ENCODE results near the gene FXR1.

Gene FXR1

GRCh38 chr3:180909369-180910127, 2.9 kb upstream of the FXR1 start:
- TF ChIP-seq POLR2AphosphoS5 (IDR thresholded peaks at IDR 0.05; ENCODE audit: low read depth, low read length) (no peak), FOXP2 (optimal IDR thresholded peaks at IDR 0.05; ENCODE audit: borderline replicate concordance, extremely low read depth, extremely low read length, insufficient read depth) (no peak), TAF1 (IDR thresholded peaks at IDR 0.05; ENCODE audit: borderline replicate concordance, insufficient read depth, low read length) (no peak), SIN3A (IDR thresholded peaks at IDR 0.05; ENCODE audit: borderline replicate concordance, insufficient read depth, low read length) (no peak)
- TF ChIP-seq, protein P1, sequence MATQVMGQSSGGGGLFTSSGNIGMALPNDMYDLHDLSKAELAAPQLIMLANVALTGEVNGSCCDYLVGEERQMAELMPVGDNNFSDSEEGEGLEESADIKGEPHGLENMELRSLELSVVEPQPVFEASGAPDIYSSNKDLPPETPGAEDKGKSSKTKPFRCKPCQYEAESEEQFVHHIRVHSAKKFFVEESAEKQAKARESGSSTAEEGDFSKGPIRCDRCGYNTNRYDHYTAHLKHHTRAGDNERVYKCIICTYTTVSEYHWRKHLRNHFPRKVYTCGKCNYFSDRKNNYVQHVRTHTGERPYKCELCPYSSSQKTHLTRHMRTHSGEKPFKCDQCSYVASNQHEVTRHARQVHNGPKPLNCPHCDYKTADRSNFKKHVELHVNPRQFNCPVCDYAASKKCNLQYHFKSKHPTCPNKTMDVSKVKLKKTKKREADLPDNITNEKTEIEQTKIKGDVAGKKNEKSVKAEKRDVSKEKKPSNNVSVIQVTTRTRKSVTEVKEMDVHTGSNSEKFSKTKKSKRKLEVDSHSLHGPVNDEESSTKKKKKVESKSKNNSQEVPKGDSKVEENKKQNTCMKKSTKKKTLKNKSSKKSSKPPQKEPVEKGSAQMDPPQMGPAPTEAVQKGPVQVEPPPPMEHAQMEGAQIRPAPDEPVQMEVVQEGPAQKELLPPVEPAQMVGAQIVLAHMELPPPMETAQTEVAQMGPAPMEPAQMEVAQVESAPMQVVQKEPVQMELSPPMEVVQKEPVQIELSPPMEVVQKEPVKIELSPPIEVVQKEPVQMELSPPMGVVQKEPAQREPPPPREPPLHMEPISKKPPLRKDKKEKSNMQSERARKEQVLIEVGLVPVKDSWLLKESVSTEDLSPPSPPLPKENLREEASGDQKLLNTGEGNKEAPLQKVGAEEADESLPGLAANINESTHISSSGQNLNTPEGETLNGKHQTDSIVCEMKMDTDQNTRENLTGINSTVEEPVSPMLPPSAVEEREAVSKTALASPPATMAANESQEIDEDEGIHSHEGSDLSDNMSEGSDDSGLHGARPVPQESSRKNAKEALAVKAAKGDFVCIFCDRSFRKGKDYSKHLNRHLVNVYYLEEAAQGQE (IDR thresholded peaks at IDR 0.05; ENCODE audit: insufficient read depth in 1 of 2, low read depth in 2 of 2, low read length in 2 of 2): no peak

DNA sequence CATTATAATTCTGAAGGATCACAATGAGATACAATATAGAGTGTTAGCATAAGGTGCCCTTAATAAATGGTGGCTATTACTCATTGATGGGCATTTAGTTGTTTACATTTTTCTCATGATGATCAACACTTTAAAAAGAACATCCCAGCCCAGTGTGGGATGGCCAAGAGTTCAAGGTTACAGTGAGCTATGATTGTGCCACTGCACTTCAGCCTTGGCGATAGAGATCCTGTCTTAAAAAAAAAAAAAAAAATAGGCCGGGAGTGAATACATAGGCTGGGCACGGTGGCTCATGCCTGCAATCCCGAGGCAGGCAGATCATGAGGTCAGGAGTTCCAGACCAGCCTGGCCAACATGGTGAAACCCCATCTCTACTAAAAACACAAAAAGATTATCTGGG, 1.6 kb upstream of the FXR1 start:
- TF ChIP-seq, protein P1 (IDR thresholded peaks at IDR 0.05; ENCODE audit: insufficient read depth in 1 of 2, low read depth in 2 of 2, low read length in 2 of 2): no peak
- TF ChIP-seq POLR2AphosphoS5 (IDR thresholded peaks at IDR 0.05; ENCODE audit: low read depth, low read length) (no peak), SIN3A (IDR thresholded peaks at IDR 0.05; ENCODE audit: borderline replicate concordance, insufficient read depth, low read length) (no peak), TAF1 (IDR thresholded peaks at IDR 0.05; ENCODE audit: borderline replicate concordance, insufficient read depth, low read length) (no peak), FOXP2 (optimal IDR thresholded peaks at IDR 0.05; ENCODE audit: borderline replicate concordance, extremely low read depth, extremely low read length, insufficient read depth) (no peak)

- TF ChIP-seq POLR2AphosphoS5 (IDR thresholded peaks at IDR 0.05; ENCODE audit: low read depth, low read length) (no peak), FOXP2 (optimal IDR thresholded peaks at IDR 0.05; ENCODE audit: borderline replicate concordance, extremely low read depth, extremely low read length, insufficient read depth) (no peak), TAF1 (IDR thresholded peaks at IDR 0.05; ENCODE audit: borderline replicate concordance, insufficient read depth, low read length) (no peak), SIN3A (IDR thresholded peaks at IDR 0.05; ENCODE audit: borderline replicate concordance, insufficient read depth, low read length) (no peak)
- TF ChIP-seq, protein P1 (IDR thresholded peaks at IDR 0.05; ENCODE audit: insufficient read depth in 1 of 2, low read depth in 2 of 2, low read length in 2 of 2): no peak
Measured at GRCh38 chr3:180911876-180912303, 580 bp upstream of the FXR1 start.

DNA sequence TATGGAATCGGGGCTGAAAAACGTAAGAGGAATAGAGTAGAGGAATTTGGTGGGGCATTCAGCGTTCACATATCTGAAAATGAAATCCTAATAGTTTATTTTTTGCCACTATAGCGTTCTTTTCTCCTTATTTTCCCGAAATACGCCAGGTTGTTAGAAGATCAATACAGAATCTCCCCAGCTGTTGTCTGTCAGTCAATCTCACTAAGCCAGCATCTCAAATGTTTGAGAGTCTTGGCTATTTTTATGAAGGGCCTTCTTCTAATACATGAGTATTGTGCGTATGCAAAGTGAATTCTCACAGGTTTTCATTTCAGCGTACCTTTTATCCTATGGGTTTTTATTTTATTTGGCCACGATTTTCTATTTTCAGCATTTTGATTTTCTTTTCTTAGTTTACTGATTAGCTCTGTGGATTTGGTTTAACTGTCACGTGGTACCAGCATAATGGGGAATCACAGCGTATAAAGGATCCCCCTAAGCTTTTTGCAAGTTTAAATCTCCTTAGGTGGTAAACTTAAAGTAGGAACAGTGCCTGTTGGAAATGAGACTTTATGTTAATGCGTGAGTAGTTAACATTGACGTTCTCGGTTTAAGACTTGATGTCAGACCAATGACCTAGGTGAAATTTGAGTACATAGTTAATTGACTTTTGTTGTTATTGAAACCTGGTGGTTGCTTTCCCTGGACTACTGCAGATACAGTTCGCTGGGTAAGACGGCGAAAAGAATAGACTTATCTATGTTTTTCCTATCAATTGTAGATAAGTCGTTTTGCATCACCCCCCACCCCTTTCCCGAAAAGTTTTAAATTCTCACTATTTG, 1.3 kb downstream of the FXR1 start:
- no peak for TF ChIP-seq SIN3A (IDR thresholded peaks at IDR 0.05; ENCODE audit: borderline replicate concordance, insufficient read depth, low read length)
- TF ChIP-seq, protein P1 (IDR thresholded peaks at IDR 0.05; ENCODE audit: insufficient read depth in 1 of 2, low read depth in 2 of 2, low read length in 2 of 2): no peak
- TF ChIP-seq FOXP2 (optimal IDR thresholded peaks at IDR 0.05; ENCODE audit: borderline replicate concordance, extremely low read depth, extremely low read length, insufficient read depth): no peak
- no peak for TF ChIP-seq POLR2AphosphoS5 (IDR thresholded peaks at IDR 0.05; ENCODE audit: low read depth, low read length)
- no peak for TF ChIP-seq TAF1 (IDR thresholded peaks at IDR 0.05; ENCODE audit: borderline replicate concordance, insufficient read depth, low read length)
